Cortex of kidney (tissue), 1 donor: Measurements from ENCODE around the gene TMEM184A.

Source experiments
- DNase-seq: peaks from one replicate; lab custom pipeline; 2025; lab: John Stamatoyannopoulos, UW

Gene TMEM184A

DNA sequence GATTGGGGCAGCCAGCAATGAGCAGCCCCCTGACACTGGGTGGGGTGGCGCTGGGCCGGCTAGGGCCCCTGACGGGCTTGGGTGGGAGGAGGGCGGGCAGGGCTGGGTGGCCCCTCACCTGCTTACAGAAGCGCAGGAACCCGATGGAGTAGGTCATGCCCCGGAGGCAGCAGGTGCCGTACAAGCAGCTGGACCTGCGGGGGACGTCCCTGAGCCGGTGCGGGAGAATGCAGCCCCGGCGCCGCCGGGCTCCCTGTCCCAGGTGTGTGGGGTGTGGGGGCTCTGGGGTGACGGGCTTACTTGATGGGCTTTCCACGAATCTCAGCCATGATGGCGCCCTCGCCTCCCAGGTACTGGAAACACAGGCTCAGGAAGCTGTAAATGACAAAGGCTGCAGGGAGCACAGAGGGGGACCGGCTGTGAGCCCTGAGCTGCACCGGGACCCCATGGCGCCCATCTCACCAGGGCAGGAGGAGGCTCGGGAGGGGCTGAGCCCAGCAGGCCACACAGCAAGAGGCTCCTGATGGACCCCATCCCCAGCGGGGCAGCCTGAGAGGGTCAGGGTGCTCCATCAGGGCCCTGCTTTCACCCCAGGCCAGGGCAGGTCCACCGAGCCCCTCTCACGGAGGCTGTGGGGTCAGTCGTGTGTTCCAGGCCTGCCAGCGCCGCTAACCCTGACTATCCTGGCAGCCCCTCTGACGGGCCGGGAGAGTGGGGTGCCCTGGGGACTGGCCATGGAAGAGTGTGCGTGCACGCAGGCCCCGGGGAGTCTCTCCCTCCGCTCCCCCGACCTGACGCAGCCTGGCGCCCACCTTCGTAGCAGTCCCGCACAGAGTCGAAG is 5.8 kb downstream of the TMEM184A start:
- no peak for DNase-seq

DNA sequence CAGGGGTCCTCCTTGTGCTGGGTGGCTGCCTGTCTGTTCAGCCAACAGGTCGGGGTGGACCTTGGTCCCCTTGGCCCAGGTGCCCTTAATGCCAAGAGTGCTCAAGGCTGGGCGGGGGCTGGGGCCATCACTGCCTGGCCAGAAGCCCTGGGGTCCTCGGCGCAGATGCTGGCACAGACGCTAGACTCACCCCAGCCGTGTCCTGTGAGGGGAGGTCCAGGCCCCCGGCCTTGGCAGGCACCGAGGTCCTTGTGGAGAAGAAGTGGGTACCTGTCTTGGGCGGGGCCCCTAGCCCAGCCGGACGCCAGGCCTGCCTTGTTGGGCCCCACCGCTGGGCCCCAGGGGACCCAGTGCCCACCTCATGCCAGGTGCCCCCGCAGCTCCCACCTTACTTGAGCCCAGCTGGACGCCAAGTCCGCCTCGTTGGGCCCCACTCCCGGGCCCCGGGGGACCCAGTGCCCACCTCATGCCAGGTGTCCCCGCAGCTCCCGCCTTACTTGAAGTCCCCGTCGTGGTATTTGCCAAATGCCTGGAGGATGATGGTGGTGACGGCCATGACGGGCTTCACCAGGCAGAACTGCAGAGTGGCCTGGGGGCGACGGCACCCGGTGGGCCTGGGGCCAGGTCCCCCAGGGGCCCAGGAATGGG is 6.5 kb downstream of the TMEM184A start:
- DNase-seq: no peak

DNA sequence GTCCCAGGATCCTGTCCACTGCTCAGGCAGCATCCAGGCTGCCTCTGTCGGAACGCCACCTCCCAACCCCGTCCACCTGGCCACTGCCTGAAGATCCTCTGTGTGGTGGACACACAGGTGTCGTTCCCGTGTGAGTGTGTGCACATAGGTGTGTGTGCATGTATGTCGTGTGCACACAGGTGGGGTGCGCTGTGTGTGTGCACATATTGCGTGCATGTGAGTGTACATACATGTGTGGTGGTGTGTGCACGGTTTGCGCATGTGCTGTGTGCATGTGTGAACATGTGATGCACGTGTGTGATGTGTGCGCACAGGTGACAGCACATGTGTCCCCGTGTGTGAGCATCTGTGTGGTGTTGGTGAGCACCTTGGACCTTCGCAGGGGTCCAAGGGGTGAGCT is 7.1 kb downstream of the TMEM184A start:
- no peak for DNase-seq

DNA sequence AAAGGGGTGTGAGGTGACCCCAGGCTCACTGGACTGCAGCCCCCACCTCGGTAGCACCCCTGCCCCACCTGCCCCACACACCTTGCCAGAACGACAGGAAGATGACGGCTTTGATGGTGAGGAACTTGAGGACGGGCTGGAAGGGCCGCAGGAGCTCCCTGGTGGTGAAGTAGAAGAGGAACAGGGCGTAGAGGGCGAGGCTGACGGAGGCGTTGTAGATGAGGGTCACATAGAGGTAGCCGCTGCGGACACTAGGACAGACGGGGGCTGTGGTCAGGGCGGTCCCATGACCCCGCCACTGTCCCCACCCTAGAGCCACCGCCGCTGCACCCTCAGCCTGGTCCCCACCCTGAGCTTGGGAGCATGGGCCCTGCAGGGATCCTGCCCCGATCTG is 7.6 kb downstream of the TMEM184A start:
- DNase-seq: no peak

GRCh38 chr7:1547777-1548437 is 8.1 kb downstream of the TMEM184A start:
- no peak for DNase-seq

- DNase-seq: no peak
Measured at GRCh38 chr7:1546909-1547776, 8.9 kb downstream of the TMEM184A start.

DNA sequence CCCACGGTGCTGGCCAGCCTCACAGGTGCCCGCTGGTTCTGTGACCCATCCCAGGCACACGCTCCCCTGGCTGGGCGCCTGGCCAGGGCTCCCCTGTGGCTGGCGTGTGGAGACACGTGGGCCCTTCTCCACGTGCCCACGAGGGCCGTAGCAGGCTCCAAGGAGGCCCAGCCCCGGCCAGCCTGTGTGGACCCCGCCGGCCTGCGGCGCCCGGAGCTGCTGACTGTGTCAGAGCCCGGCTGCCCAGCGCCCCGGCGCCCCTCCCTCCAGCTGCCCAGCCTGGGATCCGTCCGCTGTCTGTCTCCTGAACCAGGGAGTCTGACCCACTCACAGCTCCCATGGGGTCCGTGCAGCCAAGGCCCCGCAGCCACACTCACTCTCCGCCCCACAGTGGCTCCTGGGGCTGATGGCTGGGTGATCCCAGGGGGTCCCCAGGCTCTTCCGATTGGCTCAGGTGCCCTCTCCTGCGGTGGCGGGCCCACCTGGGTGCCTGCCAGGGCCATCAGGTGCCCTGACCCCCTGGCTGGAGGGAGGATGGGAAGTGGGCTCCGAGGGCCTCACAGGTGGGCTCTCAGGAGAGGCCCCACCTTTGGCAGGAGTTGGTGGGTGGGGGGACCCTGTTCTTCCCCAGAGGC is 9.6 kb downstream of the TMEM184A start:
- DNase-seq: no peak

- DNase-seq: no peak
Measured at GRCh38 chr7:1545417-1546246, 10.4 kb downstream of the TMEM184A start.

DNA sequence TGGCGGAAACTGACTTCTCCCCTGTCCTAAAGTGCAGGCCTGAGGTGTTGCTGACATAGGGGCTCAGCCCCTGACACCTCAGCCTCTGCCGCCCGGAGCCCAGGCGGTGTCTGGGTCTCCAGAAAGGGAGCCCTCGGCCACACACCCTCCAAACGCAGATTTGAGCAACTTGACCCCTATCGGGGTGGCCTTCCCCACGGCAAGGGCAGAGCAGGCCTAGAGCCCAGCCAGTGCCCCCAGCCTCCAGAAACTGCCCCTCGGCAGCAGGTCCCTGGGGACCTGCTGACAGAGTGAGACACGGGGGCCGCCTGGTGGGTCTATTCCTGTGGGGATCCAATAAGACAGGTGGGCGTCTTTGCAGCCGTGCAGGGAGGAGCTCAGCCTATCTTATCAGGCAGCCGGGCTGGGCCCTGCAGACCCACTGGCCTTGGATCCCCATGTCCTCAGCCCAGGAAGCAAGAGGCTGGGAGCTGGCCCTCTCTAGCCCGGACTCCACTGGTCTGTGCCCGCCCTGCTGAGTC is 11.0 kb downstream of the TMEM184A start:
- DNase-seq: no peak

- DNase-seq: no peak
Measured at GRCh38 chr7:1544178-1544895, 11.7 kb downstream of the TMEM184A start.

DNA sequence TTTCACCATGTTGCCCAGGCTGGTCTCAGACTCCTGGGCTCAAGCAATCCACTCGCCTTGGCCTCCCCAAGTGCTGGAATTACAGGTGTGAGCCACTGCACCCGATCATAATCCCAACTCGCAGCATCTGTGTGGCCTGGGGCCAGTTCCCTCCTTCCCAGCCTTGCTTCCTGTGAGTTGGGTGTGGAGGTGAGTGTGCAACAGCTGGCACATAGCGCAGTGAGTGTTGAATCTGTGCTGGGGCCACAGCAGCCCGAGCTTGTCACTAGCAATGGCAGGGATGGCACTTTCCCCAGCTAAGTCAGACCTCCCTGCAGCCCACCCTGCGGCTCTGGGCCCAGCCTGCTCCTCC is 12.2 kb downstream of the TMEM184A start:
- DNase-seq: no peak

DNA sequence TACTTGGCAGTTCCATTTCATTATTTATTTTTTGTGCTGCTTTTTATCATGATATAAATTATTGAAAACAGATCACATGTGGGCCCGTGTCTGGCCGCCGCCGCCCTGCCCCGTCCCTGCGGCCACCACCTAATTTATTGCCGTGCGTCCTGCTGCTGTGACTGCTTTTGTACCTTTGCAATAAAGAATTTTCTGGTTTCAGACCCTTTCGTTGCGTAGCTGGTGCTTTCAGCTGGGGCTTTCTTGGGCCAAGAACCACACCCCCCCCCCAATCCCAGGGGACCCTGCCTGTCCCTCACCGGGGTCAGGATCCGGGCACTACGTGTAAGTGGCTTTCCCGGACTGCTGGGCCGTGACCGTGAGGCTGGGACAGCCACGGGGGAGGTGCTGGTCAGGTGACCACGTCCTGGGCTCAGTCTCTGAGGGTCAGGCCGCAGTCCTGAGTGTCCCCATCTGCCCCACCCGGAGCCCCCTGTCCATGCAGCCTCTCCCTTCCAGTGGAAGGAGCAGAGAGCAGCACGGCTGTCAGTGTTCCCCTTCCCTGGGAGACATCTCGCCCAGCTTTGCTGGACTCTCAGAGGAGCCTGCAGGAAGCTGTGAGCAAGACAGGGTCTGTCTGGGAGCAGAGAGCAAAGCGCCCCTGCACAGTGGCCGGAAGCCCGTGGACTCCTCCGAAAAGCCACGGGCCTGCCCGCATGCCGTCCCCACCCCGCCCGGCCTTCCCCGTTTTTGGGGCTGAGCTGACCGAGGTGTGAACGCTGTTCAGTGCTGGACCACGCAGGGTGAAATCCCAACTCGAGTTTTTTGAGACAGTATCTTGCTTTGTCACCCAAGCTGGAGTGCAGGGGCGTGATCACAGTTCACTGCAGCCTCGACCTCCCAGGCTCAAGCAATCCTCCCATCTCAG is 12.9 kb downstream of the TMEM184A start:
- DNase-seq: no peak

GRCh38 chr7:1542329-1542728 is 13.7 kb downstream of the TMEM184A start:
- no peak for DNase-seq

GRCh38 chr7:1541431-1542162 is 14.4 kb downstream of the TMEM184A start:
- no peak for DNase-seq

DNA sequence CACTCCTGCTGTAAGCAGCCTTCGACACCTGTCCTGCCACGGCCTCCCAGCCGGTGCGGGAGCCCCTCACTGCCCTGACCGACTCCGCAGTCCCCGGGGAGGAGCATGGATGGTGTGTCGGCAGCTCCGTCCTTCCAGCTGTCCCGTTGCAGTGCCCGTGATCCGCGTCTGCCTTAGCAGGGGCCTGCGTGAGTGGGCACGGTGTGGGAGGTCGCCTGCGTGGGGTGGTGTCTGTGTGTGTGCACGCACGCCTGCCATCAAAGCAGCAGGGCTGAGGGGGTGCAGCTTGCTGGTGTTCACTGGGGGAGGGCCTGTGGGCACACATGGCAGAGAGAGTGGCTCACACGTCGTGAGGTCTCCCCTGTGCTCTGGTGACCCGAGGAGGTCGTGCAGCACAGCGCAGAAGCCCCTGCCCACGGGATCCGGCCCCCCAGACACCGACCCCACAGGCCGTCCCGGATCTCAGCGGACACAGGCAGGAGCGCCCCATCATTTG is 15.2 kb downstream of the TMEM184A start:
- DNase-seq: no peak

GRCh38 chr7:1539882-1540775 is 15.9 kb downstream of the TMEM184A start:
- no peak for DNase-seq
